HG02759 (cell line): Measurements from ENCODE around the gene TMEM79.

Experiments used
- ATAC-seq: cut with Tn5 transposase; IDR thresholded peaks from one replicate; pipeline ENCODE4 v1.9.1; 2021; ENCODE audit warnings: mild to moderate bottlenecking, moderate library complexity; ENCODE audit not compliant: unreplicated experiment

Gene TMEM79

DNA sequence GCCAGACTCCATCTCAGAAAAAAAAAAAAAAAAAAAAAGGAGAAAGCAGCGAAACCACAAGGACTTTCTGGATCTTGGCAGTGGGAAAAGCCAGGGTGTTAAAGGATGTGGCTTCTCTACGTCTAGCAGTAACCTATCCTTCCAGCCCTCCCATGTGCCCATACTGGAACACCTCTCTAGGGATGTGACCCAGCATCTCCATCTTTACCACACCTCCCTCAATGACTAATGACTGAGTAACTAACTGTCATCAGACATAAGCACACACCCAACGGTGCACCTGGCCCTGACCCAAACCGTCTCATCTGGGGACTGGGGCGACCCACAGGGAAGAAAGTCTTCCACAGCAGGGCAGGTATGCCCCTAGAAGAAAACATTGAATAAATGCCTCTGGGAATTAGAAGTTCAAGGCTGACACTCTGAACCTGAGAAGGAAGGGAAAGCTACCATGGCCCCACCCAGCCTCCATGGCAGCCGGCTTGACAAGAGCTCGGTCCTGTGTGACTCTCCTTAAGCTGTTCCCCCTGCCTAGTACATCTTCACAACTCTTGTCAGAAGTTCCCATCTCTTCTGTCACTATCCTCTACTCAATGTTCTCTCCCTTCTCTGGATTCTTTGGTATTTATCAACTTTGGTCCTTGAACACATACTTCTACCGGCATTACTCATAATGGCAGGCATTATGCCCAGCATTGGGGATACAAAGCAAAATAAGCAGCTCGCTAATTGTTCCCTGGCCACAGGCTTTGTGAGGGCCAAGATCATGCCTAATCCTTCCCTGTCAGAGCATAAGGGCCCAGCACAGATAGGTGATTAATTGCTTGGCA is 21.5 kb upstream of the TMEM79 start:
- no peak for ATAC-seq

DNA sequence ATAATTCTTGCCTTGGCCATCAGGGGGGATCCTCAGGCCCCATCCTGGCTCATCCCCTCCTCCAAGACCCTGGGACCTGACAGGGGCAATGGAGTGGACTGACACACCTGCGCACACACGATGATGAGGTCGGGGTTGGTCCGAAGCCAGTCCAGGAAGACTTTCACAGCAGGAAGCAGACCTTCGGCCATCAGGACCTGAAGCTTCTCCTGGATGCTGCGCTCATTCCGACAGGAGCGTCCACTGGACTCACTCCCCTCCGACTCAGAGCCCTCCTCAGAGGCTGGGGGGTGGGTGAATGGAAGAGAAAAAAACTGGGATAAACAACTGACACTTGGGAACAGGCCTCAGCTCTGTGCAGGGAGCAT is 20.9 kb upstream of the TMEM79 start:
- ATAC-seq = no peak

- no peak for ATAC-seq
Observed at GRCh38 chr1:156266051-156266450, 18.1 kb upstream of the TMEM79 start.

- no peak for ATAC-seq
Observed at GRCh38 chr1:156268336-156268735, 15.8 kb upstream of the TMEM79 start.

GRCh38 chr1:156270314-156270713 is 13.8 kb upstream of the TMEM79 start:
- no peak for ATAC-seq

DNA sequence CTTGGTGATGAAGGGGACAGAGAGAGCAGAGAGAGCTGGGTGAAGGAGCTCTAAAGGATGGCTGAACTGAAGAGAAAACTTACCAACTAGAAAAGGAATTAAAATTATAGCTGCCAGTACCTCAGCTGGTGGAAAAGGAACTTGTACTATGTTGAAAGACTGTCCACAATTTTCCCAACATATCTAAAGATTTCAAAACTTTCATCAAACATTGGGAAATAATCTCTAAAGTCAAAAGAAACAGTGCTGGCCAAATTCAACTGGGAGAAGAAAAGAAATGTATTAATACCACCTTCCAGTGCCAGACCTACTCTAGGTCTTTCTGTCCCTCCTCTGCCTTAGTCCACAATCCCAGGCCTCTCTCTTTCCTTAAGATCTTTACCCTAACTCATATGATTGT is 7.6 kb upstream of the TMEM79 start:
- no peak for ATAC-seq

GRCh38 chr1:156276966-156277381 is 7.2 kb upstream of the TMEM79 start:
- ATAC-seq = no peak

DNA sequence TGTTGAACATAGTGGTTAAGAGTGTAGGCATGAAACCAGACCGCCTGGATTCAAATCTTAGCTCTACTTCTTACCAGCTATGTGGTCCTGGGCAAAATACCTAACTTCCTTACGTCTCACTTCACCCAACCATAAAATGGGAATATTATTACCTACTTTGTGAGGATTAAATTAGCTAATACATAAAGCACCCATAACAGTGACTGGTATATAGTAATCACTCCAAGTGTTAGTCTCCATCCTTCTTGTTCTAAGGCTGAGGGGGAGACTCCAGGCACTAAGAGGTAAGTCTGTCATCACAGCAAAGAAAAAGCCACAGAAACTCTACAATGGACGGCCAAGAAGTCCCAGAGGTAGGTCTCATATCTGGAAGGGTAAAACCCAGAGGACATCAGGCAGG is 4.3 kb upstream of the TMEM79 start:
- ATAC-seq = no peak

DNA sequence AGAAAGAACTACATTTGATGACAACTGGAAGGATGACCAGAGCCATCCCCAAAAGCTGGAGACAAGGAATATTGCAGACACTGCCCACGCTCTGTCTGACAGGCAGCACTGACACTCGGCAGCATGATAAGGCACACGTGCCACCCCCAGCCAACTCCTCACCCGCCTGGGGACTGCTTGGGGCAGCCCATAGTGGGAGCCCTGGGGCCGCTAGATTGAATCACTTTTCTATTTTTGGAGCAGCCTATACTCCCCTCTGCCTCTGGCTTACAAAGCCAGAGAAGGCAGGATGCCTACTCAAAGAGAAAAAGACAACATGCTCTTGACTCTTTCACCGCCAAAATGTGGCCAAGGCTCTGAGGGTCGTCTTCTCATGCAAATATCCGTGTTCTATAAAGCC is 2.8 kb upstream of the TMEM79 start:
- peak; percentile 35 for ATAC-seq

- peak; percentile 5 for ATAC-seq
Observed at GRCh38 chr1:156281693-156282478, 2.2 kb upstream of the TMEM79 start.

DNA sequence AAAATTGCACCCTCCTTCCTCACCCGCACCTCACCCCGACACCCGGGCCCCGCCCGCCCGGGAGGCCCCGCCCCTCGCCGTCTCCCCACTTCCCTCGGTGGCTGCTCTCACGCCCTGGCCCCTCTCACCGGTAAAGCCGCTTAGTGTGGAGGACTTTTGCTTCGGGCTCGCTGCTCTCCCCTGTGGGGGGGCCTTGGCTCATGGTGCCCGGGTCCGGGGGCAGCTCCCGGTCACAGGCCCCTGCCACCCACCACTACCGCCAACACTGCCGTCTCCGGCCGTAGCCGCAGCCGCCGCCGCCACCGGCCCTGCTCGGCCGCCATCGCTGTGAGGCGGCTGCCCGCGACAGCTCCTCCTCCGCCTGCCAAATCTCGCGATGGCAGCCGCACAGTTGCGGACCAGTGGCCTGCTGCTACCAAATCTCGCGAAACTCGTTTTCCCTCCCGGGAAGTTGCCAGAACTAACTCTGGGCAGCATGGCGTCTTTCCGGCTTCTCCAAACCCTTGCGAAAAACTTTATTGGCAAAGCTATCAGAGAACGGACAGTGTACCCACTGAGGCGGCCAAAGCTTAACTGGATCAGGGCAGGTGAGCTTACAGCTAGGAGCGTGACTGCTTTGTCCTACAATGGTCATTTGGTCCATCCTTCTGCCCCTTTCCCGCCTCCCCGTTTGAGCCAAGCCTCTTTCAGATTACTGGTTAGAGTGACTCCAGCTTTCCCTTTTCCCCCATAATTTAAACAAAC is 1.5 kb upstream of the TMEM79 start, which contains the start of gene SMG5:
Gene SMG5, minus strand, starts transcription at position 347 of the 744 bp plus-strand sequence. Its CDS starts 145 bp downstream, at position 202.
- peak; percentile 84 for ATAC-seq

DNA sequence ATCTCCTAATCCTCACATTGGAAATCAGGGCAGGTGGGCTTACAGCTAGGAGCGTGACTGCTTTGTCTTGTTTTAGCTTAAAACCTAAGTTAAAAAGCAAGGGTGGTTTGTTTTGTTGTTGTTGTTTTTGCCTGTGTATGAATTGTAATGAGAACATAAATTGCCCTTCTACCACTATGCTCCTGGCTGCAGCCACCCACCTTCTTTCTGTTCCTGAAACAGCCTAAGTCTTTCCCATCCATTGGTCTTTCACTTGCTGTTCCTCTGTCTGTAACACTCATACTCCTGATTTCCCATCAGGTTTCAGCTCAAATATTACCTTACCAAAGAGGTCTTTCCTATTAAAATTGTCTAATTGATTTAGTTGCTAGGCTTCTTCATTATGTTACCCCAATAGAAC is 604 bp upstream of the TMEM79 start:
- ATAC-seq = no peak

DNA sequence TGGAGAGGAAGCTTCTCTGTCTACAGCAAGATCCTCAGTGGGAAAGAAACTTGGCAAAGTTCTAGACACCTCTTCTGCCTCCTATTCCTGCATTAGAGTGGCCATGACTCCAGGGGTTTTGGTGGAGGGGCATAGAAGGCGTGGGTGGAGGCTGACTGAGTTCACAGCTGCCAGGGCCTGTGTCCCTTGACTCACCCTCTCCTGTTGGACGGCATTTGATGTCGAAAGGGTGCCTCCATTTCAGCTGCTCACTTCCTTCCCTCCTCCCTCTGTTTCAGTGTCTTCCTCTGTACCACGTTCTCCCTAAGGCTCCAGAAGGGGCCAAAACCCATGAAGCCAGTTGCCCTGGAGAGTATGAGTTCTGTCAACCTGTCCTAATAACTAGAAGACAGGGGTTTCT is 632 bp downstream of the TMEM79 start:
- no peak for ATAC-seq

DNA sequence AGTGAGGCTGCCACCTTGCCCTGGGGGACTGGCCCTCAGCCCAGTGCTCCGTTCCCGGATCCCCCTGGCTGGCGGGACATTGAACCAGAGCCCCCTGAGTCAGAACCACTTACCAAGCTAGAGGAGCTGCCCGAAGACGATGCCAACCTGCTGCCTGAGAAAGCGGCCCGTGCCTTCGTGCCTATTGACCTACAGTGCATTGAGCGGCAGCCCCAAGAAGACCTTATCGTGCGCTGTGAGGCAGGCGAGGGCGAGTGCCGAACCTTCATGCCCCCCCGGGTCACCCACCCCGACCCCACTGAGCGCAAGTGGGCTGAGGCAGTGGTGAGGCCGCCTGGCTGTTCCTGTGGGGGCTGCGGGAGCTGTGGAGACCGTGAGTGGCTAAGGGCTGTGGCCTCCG is 1.3 kb downstream of the TMEM79 start:
- no peak for ATAC-seq

GRCh38 chr1:156286061-156286460 is 1.9 kb downstream of the TMEM79 start:
- no peak for ATAC-seq

- no peak for ATAC-seq
Observed at GRCh38 chr1:156289857-156290256, 5.7 kb downstream of the TMEM79 start.

DNA sequence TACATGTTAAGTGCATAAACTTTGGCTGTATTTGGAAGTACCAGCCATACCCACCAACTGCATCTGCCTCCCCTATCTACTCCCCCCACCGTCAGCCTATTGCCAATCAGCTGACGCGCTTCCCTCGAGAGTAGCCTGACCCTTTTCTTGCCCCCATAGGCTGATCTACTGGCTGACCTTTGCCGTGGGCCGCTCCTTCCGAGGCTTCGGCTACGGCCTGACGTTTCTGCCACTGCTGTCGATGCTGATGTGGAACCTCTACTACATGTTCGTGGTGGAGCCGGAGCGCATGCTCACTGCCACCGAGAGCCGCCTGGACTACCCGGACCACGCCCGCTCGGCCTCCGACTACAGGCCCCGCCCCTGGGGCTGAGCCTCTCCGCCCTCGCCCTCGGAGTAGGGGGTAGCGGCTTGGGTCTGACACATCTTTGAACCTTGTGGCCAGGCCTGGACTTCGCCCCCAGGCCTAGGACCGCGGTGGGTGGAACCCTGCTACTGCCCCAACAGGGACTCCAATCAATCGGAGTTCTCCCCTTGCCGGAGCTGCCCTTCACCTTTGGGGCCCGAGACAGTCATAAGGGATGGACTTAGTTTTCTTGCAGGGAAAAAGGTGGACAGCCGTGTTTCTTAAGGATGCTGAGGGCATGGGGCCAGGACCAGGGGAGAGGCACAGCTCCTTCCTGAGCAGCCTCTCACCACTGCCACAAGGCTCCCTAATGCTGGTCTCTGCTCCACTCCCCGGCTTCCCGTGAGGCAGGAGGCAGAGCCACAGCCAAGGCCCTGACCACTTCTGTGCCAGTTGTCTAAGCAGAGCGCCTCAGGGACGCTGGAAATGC is 7.3 kb downstream of the TMEM79 start:
- ATAC-seq = peak; percentile 68

GRCh38 chr1:156293098-156293434 is 8.9 kb downstream of the TMEM79 start:
- no peak for ATAC-seq

DNA sequence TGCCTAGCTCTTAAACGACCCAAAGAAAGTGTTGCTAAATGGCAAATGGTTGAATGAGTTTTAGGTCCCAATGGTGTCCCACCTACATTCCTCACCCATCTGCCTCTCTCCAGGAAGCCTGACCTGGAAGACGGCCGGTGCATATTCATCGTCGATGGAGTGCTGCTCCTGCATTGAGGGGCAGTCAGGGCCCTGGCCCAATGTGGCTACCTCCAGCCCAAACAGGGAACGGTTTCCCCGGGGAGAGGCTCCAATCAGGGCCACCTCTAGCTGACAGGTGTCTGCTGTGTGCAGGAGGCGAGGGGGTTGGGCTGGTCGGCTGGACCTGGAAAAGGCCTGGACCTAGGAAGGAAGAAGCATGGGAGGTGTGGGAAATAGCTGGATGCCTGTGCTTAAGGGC is 9.8 kb downstream of the TMEM79 start:
- ATAC-seq = no peak

GRCh38 chr1:156295391-156295947 is 11.3 kb downstream of the TMEM79 start, which contains the start of gene GLMP:
Gene GLMP (minus strand): TSS chr1:156295679. CDS start chr1:156295645, 34 bp downstream.
- ATAC-seq = peak; percentile 54
